VCaP (cell line): ENCODE data around the gene PSMB5.

ENCODE experiments used
- H3K27ac ChIP-seq: fragments of 450-650 bp; 2 replicates; pipeline ENCODE4 v1.5.1; 2017
- TF ChIP-seq, protein P1 (sequence below): fragments of 450-650 bp; conservative IDR thresholded peaks from 2 replicates; pipeline ENCODE4 v1.5.1; 2017; ENCODE audit warnings: mild to moderate bottlenecking, moderate library complexity

The PSMB5 gene

DNA sequence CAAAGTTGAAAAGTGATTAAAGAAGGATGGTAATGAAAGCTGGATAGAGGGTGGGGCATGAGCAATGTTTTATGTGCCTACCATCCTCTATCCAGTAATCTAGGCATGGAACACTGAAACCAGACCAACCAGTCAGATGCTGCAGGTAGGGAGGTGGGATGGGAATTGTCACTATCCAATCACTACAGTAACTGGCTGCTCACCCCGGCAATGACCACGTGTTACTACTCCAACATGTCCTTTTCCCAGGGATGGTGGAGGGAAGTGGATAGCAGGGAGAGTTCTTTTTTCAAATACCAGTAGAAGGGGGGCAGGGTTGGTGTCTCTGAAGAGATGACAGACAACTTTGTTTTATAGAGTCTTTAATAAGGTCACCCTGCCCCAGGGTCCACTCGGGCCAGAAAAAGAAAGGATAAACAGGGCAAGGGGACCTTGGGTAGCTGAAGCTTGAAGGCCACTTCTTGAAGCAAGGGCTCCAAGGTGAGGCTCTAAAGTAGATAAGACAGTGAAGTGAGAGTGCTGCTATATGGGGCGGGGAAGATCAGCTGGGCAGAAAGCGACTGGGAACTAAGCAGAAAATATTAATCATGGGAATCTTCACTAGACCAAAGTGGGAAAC is 37.3 kb upstream of the PSMB5 start:
- TF ChIP-seq, protein P1, sequence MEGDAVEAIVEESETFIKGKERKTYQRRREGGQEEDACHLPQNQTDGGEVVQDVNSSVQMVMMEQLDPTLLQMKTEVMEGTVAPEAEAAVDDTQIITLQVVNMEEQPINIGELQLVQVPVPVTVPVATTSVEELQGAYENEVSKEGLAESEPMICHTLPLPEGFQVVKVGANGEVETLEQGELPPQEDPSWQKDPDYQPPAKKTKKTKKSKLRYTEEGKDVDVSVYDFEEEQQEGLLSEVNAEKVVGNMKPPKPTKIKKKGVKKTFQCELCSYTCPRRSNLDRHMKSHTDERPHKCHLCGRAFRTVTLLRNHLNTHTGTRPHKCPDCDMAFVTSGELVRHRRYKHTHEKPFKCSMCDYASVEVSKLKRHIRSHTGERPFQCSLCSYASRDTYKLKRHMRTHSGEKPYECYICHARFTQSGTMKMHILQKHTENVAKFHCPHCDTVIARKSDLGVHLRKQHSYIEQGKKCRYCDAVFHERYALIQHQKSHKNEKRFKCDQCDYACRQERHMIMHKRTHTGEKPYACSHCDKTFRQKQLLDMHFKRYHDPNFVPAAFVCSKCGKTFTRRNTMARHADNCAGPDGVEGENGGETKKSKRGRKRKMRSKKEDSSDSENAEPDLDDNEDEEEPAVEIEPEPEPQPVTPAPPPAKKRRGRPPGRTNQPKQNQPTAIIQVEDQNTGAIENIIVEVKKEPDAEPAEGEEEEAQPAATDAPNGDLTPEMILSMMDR: no peak
- H3K27ac ChIP-seq: peak overlapping the region; percentile 83

DNA sequence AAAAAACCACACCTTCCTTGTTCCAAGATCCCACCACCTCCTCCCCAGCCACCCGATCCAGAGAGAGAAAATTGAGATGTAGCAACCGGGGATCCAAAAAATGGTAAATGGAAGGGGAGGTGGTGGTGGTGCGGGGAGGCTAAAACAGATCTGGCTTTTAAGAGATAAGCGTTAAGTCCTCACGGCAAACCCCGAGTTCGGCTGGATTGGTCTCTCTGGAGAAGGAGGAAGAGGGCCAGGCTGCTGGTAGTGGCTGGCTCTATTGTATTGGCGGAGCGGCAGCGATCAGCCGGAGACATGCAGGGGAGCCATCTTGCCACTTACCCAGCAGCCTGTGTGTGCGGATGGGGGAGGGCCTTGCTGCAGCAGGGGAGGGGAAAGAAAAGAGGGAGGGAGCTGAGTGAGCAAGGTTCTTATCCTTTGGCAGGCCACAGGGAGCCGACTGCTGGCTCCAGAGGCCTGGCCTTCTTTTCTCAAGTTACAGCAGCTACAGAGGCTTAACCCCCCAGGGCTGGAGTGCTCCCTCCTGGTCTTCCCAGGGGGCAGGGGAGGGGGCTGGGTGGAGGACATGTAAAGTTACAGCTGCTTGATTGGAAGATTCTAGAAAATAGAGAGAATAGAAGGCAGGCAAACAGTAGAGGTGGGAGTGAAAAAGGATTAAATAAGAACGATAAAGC is 36.7 kb upstream of the PSMB5 start:
- TF ChIP-seq, protein P1: no peak
- H3K27ac ChIP-seq: peak overlapping the region; percentile 83

DNA sequence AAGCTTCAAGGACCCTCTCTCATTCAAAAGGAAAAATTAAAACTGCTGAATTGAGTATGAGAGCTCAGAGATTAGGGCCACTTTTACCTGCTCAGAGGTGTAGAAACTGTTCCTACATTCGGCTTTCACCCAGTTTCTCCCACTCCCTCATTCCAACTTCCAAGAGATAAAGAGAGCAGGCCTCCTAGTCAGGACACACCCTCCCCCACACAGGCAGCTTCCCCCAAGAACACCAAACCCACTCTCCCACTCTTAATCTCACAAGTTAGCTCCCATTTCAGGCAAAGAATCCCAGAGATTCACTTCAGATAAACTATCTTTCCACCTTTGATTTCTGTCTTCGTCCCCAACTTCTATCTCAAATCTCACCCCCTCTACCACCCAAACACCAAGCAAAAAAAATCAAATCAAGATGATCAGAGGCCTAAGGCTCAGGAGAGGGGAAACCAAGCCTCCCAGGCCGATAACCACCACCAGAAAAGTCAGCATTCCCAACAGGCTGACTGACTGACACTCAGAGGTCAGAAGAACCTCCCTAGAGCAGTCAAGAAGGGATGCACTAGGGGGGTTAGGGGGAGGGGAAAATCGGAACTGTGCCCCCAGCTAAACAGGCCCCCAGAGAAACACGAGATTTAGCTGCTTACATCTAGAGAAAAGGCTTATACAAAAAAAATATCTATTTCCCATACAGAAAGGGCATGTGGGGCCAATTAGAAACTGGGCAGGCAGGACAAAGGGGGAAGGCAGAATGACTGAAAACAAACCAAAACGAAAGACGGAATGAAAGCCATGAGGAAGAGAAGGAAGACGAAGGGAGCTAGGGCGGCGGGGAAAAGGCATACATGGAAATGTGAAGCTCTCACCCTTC is 35.8 kb upstream of the PSMB5 start:
- H3K27ac ChIP-seq: peak overlapping the region; percentile 83
- TF ChIP-seq, protein P1: no peak

DNA sequence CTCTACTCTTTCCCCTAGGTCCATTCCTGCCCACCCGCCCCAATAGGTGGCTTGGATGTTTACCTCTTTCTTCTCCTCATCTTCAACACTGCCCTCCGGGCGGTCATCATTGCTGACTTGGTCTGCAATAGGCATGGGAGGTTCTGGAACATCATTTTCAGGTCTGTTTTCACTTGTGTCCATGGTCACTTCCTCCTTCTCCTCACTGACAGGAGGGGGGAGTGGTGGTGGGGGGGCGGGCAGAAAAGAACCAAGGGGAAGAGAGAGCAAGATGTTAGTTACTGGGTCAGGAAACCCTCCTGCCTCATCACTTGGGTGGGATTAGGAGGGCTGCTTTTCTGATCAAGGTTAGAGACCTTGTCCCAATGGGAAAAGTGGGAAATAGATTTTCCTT is 34.7 kb upstream of the PSMB5 start:
- peak overlapping the region; percentile 32; the same call in 1 of the 2 replicates for H3K27ac ChIP-seq

DNA sequence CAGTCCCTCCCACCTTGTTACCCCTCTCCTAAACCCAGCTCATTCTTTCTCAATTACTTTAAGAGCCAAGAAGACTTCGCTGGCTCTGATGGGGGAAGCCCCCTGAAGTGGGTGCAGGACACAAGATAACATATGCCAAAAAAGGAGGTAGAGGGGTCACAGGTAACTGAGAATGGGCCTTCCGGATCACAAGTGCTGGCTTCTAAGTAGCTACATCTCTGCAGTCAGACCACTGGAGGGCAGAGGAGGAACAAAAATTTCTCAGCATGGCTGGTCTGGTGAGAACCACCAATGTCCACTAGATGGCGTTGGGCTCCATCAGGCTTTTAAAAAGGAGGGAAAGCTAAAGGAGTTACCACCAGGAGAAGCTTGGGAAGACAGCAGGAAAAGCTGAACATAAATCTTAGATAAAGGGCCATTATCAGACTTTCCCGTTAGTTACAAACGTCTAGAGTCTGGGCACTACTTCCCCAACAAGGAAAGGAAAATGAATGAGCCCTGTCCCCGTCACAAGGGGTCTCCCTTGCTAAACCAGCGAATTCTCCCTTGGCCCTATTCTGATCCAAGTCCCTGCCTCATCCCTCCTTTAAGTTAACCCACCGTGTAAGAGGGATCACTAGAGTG is 34.2 kb upstream of the PSMB5 start:
- peak overlapping the region; percentile 32; the same call in 1 of the 2 replicates for H3K27ac ChIP-seq

More for the DNA sequence above, 34.7 kb upstream of the PSMB5 start:
- TF ChIP-seq, protein P1: no peak

DNA sequence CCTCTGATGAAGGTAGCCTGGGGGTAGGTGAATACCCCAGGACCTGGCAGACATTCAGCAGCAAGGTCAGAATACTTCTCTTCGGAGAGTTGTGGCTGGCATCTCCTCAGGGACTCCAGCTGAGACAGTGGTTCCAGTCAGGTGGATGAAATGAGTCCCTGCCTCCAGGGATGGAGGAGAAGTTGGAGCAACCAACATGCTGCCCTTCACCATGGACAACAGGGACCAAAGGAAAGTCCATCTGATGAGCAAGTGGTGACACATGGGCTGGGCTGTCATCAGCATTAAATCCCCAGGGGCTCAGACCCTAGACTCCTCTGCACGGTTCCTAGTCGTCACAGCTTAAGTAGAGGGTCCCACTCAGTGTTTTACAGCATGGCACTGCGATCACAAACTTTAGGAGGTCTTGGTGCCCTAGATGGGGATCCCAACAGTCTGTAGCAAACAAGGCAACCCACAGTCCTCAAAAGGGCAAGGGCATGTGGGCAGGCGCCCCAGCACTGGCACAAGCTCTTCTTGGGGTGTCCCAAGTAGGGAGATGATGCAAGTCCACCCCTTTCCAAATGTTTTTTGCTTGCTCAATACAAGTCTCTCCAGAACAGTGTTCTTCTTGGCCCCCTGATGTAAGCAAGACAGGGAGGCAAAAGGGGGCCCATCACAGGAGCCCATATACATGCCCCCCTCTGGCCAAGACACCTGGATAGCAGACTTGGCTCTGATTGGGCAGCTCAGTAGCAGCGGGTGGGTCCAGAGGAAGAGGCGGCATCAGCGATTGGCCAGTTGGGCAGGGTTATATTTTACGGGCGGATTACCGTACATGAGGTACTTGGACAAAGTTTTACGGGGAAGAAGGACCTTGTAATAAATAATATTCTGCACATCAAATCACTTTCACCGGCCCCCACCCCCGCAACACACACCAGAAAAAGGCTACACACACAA is 33.4 kb upstream of the PSMB5 start:
- TF ChIP-seq, protein P1: no peak
- peak overlapping the region; percentile 32; the same call in 1 of the 2 replicates for H3K27ac ChIP-seq

More for the DNA sequence above, 34.2 kb upstream of the PSMB5 start:
- TF ChIP-seq, protein P1: peak; percentile 98
